CD4-positive, alpha-beta T cell treated with Interleukin-6 at 100 ng/mL for 8 hours (primary cell): ENCODE data around the gene CHPF.

Source experiments
- DNase-seq: peaks from one replicate; pipeline ENCODE4 v3.0.0-alpha.2; 2020; ENCODE audit warnings: mixed read lengths, low spot score

Gene CHPF

DNA sequence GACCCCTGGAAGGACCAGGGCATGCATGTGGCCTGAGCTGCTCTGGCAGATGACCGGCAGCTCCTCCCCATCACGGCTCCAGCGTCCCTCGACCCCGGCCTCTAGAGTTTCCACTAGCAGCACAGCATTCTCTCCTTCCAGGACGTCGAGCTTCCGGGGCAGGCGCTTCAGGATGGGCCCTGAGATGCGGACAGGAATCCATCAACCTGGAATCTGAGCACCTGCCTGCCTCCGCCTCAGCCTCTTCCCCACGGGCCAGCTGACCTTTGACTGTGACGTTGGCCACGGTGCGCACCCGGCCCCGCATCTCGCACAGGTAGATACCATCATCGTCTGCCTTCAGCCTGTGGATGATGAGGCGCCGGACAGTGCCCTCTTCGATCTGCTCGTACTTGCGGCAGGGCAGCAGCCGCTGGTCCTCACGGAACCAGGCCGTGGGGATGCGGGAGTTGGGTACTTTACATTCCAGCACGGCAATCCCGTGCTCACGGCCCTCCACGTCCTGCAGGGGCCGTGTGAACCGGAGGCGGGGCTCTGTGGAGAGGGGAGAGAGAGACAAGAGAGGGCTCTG lies 24.3 kb upstream of the CHPF start:
- no peak for DNase-seq

GRCh38 chr2:219567131-219567530 lies 23.5 kb upstream of the CHPF start:
- no peak for DNase-seq

- no peak for DNase-seq
Observed at GRCh38 chr2:219566640-219567039, 23.0 kb upstream of the CHPF start.

DNA sequence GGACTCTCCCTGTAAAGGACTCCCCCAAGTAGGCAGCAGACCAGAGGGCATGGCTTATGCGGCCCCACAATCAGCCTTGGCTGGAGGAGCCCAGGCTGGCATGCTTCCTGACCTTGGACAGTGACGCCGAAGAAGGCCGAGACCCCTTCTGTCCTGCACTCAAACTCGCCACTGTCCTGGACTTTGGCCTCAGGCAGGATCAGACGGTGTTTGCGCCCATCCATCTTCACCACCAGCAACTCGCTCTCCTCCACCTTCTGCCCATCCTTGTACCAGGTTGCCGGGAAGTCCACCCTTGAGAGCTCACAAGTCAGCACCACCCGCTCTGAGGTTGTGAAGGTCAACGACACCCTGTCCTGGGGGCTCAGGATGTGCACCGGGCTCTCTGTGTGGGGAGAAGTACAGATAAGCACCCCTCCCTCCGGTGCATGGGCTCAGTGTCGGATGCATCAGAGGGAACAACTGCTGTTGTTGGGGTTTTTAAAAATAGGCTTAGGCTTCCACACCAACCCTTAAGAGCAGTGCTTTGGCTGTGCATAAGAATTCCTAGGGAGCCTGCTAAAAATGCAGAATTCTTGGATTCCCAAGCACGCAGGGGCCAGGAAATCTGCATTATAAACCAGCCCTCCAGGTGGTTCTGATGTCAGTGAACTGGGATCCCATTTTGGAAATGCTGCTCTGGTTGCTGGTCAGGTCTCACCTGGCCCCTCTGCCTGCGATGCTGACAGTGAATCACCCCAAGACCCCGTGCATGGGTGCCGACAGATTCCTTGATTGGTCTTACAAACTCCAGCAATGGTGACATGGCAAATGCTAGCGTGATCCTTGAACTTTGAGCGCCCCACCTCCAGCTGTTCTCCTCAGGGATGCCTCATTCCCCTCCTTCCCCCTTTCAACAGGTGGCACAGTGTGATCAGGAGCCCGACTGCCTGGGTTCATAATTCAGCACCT lies 21.8 kb upstream of the CHPF start:
- DNase-seq: no peak

DNA sequence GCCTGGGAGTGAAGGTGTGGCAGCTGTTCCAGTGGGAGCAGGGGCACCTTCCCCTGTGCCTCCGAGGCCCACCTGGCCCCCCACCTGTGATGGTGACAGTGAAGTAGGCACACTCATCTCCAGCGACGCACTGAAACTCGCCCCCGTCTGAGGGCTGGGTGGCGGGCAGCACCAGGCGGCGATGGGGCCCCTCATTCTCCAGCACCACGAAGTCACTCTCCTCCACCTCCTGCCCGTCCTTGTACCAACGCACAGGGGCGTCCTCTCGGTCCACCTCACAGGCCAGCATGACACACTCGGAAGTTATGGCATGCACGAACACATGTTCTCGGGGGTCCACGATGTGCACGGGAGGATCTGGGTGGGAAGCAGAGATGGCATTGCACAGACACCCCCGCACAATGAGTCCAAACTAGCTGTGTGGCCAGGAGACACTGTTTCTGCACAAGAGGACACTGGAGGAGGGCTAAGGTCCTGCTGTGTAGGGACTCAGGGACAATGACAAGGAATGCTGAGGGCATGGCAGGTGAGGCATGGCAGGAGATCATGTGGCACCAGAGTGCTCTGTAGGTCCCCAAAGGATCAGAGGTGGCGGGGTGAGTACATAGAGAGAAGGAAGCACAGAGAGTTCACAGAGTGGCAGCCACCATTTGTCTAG lies 19.8 kb upstream of the CHPF start:
- DNase-seq: no peak

GRCh38 chr2:219562049-219563020 lies 18.7 kb upstream of the CHPF start:
- DNase-seq: no peak

GRCh38 chr2:219561179-219562048 lies 17.8 kb upstream of the CHPF start:
- no peak for DNase-seq

DNA sequence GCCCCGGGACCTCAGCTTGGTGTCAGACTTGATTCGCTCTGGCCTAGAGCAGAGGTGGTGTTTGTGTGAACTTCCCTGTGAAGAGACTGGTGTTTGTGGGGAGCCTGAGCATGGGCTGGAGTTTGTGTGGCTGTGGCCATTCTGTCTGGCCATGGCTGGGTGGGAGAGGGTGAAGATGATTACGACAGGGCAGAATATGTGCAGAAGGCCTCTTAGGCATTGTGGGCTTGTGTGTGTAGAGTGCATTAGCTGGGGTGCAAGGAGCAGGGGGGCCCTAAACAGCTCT lies 17.2 kb upstream of the CHPF start:
- no peak for DNase-seq

DNA sequence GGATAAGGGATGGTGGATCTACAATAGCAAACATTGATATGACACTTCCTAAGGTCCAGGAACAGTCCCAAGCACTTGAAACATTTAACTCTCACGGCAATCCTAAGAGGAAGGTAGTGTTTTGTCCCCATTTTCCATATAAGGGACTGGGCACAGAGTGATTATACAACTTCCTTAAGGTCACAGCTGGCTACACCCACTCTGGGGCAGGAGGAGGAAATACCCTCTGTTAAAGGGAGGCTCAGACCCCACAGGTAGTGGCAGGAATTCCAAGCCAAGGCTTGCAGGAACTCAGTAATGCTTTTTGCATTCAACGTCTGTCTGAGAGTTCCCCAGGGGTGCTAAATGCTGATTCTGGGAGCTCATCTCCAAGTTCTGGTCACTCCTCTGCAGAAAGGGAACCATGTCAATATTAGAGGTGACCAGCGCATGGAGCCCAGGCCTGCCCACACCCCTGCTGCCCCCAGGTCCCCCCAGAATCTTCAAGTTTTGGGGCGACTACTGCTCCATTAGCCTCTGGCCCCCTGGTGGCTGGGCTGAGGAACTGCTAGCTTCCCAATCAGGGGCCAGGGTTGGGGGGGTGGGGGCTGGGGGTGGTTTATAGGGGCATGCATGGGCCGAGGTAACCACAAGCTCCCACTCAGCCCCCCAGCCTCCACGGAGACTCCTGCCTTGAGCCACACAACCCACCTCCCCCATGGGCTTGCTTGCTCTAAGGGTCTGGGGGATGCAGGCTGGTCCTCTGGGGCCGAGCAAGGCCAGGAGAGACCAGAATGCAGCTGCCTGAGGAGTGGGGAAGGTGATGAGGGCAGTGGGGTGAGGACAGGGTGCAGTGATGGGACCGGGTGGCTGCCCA lies 16.7 kb upstream of the CHPF start:
- DNase-seq: no peak

- no peak for DNase-seq
Observed at GRCh38 chr2:219559156-219559915, 15.7 kb upstream of the CHPF start.

GRCh38 chr2:219557791-219558785 lies 14.5 kb upstream of the CHPF start:
- DNase-seq: no peak

- no peak for DNase-seq
Observed at GRCh38 chr2:219557320-219557719, 13.7 kb upstream of the CHPF start.

GRCh38 chr2:219556413-219556812 lies 12.8 kb upstream of the CHPF start:
- DNase-seq: no peak

DNA sequence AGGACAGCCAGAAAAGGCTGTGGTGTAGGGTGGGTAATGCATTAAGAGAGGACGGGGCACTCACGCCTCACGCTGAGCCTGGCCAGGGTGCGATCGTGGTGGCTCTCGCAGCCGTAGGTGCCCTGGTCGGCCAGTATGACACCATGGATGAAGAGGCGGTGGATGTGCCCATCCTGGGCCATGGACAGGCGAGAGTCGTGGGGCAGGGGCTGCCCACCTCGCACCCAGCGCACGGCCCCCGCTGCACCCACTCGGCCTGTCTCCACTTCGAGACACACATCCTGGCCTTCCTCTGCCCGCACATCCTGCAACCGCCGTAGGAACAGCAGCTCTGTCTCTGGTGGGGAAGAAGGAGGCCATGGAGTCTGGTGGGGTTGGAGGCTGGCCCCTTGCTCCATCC lies 12.3 kb upstream of the CHPF start:
- no peak for DNase-seq

DNA sequence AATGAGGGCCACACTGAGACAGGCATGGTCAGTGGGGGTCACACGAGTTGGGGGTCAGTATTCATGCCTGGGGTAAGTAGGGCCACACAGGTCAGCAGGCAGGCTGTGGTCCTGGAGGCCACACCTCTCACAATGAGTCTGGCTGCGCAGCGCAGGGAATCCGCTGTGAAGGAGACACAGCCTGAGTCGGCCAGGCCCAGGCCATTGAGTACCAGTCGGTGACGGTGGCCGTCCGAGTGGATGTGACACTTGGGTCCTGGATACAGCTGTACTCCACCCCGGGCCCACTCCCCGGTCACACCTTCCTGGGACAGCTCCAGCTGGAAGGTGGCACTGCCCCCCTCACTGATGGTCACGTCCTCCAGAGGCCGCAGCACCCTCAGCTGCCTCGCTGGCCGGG lies 10.7 kb upstream of the CHPF start:
- no peak for DNase-seq

DNA sequence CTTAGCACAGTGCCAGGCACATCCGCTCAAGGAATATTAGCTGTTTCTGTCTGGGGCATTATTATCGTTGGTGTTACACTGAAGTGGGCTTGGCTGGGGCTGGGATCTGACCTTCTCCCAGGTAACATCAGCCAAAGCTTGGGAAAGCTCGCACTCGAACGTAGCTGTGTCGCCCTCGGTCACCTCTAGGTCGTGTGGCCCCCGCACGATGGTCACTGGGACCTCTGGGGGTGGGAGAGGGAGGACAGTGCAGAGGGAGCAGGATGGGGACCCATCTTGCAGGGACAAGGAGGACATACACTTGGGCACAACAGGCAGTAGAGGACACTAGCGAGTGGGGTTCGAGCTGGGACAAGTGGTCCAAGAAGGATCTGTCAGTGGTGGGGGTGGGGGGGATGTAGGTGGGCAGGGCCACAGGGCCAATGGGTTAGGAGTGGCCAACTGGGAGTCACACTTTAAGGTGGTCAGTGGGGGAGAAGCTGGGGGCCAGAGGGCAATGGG lies 9.9 kb upstream of the CHPF start:
- DNase-seq: no peak

- no peak for DNase-seq
Observed at GRCh38 chr2:219553168-219553417, 9.5 kb upstream of the CHPF start.
